Lower leg skin (tissue), 3 donors: ENCODE data around the gene TRIO.

Experiments
- CTCF ChIP-seq, 3 donors: fragments of 450-650 bp; IDR thresholded peaks; one replicate each; pipeline ENCODE4 v1.5.1; 2016; ENCODE audit warnings: antibody characterized with exemption in 3 of 3, mild to moderate bottlenecking in 3 of 3, moderate library complexity in 2 of 3
- POLR2A ChIP-seq, 2 donors: fragments of 450-650 bp; IDR thresholded peaks; one replicate each; pipeline ENCODE4 v1.6.1; 2016 to 2017; ENCODE audit warnings: antibody characterized with exemption in 2 of 2, mild to moderate bottlenecking in 1 of 2, moderate library complexity in 1 of 2

- TF ChIP-seq CTCF (IDR thresholded peaks at IDR 0.05) (no peak), POLR2A (IDR thresholded peaks at IDR 0.05) (no peak)
Observed at GRCh38 chr5:14464671-14465070, 321.5 kb downstream of the TRIO start.
